ENCODE data around the gene TIMELESS.

DNA sequence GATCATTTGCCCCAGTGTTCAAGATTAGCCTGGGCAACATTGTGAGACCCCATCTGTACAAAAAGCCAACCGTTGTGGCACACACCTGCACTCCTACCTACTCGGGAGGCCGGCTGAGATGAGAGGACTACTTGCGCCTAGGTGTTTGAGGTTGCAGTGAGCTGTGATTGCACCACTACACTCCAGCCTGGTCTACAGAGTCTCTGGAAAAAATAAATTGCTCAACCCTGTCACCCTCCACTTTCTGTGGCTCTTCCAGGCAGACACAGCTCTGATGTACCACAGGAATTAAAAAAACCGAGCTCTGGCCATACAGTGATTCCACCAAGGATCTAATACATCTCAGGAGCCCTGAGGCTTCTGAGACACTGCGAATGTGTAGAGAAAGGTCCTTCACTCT, 14.4 kb downstream of the TIMELESS start:
- TF ChIP-seq POLR2AphosphoS5 (IDR thresholded peaks at IDR 0.05; ENCODE audit: low read depth, low read length) (no peak), TAF1 (IDR thresholded peaks at IDR 0.05; ENCODE audit: borderline replicate concordance, insufficient read depth, low read length) (no peak)
- TF ChIP-seq, protein P1, sequence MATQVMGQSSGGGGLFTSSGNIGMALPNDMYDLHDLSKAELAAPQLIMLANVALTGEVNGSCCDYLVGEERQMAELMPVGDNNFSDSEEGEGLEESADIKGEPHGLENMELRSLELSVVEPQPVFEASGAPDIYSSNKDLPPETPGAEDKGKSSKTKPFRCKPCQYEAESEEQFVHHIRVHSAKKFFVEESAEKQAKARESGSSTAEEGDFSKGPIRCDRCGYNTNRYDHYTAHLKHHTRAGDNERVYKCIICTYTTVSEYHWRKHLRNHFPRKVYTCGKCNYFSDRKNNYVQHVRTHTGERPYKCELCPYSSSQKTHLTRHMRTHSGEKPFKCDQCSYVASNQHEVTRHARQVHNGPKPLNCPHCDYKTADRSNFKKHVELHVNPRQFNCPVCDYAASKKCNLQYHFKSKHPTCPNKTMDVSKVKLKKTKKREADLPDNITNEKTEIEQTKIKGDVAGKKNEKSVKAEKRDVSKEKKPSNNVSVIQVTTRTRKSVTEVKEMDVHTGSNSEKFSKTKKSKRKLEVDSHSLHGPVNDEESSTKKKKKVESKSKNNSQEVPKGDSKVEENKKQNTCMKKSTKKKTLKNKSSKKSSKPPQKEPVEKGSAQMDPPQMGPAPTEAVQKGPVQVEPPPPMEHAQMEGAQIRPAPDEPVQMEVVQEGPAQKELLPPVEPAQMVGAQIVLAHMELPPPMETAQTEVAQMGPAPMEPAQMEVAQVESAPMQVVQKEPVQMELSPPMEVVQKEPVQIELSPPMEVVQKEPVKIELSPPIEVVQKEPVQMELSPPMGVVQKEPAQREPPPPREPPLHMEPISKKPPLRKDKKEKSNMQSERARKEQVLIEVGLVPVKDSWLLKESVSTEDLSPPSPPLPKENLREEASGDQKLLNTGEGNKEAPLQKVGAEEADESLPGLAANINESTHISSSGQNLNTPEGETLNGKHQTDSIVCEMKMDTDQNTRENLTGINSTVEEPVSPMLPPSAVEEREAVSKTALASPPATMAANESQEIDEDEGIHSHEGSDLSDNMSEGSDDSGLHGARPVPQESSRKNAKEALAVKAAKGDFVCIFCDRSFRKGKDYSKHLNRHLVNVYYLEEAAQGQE (IDR thresholded peaks at IDR 0.05; ENCODE audit: insufficient read depth in 1 of 2, low read depth in 2 of 2, low read length in 2 of 2): no peak
